MM.1S (cell line): ENCODE measurements around the gene OGG1.

Experiments
- EZH2 ChIP-seq: fragments of 300-600 bp; sonication (generic); optimal IDR thresholded peaks from 2 replicates; pipeline ENCODE3; 2017; ENCODE audit warnings: low read depth, mild to moderate bottlenecking, antibody characterized with exemption, low read length, mixed read lengths
- TF ChIP-seq, protein P1 (sequence below): fragments of 300-600 bp; sonication (generic); IDR thresholded peaks from 2 replicates; pipeline ENCODE4 v1.5.1; 2016; ENCODE audit warnings: antibody characterized with exemption, low read length, mixed read lengths

DNA sequence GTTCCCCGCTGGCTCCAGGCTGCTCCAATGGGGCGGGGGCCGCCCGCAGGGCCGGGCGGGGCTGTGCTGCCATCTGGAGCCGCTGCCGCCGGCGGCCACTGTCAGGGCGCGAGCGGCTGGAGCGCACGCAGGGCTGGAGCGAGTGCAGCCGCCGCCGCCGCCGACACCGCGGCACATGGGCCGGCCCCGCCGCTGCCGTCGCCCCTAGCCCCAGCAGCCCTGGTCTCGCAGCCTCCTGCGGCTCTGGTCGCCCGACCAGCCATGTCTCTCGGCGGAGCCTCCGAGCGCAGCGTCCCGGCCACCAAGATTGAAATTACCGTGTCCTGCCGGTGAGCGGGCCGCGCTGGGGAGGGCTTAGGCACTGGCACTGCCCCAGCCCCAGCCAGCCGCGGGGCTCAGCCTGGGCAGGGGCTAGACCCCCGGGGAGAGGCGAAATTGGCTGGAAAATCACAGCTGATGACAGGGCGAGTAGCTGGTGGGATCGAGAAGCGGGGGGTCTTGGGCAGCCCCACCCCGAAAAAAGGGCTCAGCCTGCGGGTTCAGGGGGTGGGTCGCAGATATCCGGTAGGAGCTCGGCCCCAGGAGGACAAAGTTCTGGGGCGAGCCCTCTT, 45.9 kb upstream of the OGG1 start, which contains the start of gene CPNE9:
- TF ChIP-seq, protein P1, sequence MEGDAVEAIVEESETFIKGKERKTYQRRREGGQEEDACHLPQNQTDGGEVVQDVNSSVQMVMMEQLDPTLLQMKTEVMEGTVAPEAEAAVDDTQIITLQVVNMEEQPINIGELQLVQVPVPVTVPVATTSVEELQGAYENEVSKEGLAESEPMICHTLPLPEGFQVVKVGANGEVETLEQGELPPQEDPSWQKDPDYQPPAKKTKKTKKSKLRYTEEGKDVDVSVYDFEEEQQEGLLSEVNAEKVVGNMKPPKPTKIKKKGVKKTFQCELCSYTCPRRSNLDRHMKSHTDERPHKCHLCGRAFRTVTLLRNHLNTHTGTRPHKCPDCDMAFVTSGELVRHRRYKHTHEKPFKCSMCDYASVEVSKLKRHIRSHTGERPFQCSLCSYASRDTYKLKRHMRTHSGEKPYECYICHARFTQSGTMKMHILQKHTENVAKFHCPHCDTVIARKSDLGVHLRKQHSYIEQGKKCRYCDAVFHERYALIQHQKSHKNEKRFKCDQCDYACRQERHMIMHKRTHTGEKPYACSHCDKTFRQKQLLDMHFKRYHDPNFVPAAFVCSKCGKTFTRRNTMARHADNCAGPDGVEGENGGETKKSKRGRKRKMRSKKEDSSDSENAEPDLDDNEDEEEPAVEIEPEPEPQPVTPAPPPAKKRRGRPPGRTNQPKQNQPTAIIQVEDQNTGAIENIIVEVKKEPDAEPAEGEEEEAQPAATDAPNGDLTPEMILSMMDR: no peak
- no peak for TF ChIP-seq EZH2
